AG04449 (cell line): ENCODE measurements around the gene UFSP1.

Experiments used
- CTCF ChIA-PET: fragments of 350-600 bp; formaldehyde crosslinking; extraction: SDS; loops from one replicate; lab custom pipeline; 2021; ENCODE audit warnings: antibody characterized with exemption; lab: Yijun Ruan, JAX
- POLR2A ChIA-PET: fragments of 400-600, 350-600 bp; formaldehyde crosslinking; extraction: SDS; loops from one replicate; lab custom pipeline; 2020; ENCODE audit warnings: antibody characterized with exemption, inconsistent platforms; lab: Yijun Ruan, JAX
- DNase-seq: peaks from one replicate; pipeline ENCODE4 v3.0.0-alpha.2; 2010; ENCODE audit warnings: low read depth, low spot score
- H3K4me3 ChIP-seq: 2 replicates; pipeline ENCODE4 v1.5.1; 2011; ENCODE audit warnings: low read depth, mild to moderate bottlenecking, control low read depth, low read length
- TF ChIP-seq, protein P1 (sequence below): IDR thresholded peaks from one replicate; pipeline ENCODE4 v1.5.1; 2011; ENCODE audit warnings: mild to moderate bottlenecking, moderate library complexity, low read length, control low read depth, inconsistent platforms; ENCODE audit not compliant: insufficient read depth; ENCODE audit errors: missing control alignments

The UFSP1 gene

GRCh38 chr7:100886936-100887515 is 2.5 kb downstream of the UFSP1 start:
- no peak overlapping the region for H3K4me3 ChIP-seq
- DNase-seq, result no peak
- POLR2A ChIA-PET, result interaction anchor here (1.4 to 4.3 kb wide), 2 partner anchors 9 to 12 kb away, joined by 3 to 40 read pairs; partner anchors contain the start of gene SRRT
- TF ChIP-seq, protein P1, sequence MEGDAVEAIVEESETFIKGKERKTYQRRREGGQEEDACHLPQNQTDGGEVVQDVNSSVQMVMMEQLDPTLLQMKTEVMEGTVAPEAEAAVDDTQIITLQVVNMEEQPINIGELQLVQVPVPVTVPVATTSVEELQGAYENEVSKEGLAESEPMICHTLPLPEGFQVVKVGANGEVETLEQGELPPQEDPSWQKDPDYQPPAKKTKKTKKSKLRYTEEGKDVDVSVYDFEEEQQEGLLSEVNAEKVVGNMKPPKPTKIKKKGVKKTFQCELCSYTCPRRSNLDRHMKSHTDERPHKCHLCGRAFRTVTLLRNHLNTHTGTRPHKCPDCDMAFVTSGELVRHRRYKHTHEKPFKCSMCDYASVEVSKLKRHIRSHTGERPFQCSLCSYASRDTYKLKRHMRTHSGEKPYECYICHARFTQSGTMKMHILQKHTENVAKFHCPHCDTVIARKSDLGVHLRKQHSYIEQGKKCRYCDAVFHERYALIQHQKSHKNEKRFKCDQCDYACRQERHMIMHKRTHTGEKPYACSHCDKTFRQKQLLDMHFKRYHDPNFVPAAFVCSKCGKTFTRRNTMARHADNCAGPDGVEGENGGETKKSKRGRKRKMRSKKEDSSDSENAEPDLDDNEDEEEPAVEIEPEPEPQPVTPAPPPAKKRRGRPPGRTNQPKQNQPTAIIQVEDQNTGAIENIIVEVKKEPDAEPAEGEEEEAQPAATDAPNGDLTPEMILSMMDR, result no peak
- CTCF ChIA-PET, result interaction anchor here (0.6 to 3.0 kb wide), 7 partner anchors 9 to 190 kb away, joined by 3 to 8 read pairs (median 4); partner anchors contain the start of genes EPO, POP7 and SRRT

GRCh38 chr7:100886142-100886935 is 3.2 kb downstream of the UFSP1 start:
- H3K4me3 ChIP-seq, result no peak overlapping the region
- no peak for DNase-seq
- TF ChIP-seq, protein P1, result no peak
- CTCF ChIA-PET, result interaction anchor here (0.6 to 3.0 kb wide), 8 partner anchors 8 to 191 kb away, joined by 3 to 8 read pairs (median 4); partner anchors contain the start of genes EPO, POP7 and SRRT
- POLR2A ChIA-PET, result interaction anchor here (1.2 to 4.3 kb wide), 3 partner anchors 9 to 300 kb away, joined by 3 to 40 read pairs (median 5); partner anchors contain the start of genes FBXO24, LRCH4 and SRRT

GRCh38 chr7:100885440-100886141 is 3.9 kb downstream of the UFSP1 start:
- TF ChIP-seq, protein P1, result no peak
- POLR2A ChIA-PET, result interaction anchor here (1.2 to 4.3 kb wide), 3 partner anchors 8 to 300 kb away, joined by 3 to 40 read pairs (median 5); partner anchors contain the start of genes FBXO24, LRCH4 and SRRT
- no peak for DNase-seq

GRCh38 chr7:100884736-100885439 is 4.6 kb downstream of the UFSP1 start:
- POLR2A ChIA-PET, result interaction anchor here (4.3 kb wide), 1 partner anchor 10 kb away, joined by 40 read pairs; the partner anchor contains the start of gene SRRT
- CTCF ChIA-PET, result no interaction called here
- TF ChIP-seq, protein P1, result no peak
- no peak overlapping the region for H3K4me3 ChIP-seq
- no peak for DNase-seq

More at GRCh38 chr7:100885440-100886141, 3.9 kb downstream of the UFSP1 start:
- no peak overlapping the region for H3K4me3 ChIP-seq
- CTCF ChIA-PET, result interaction anchor here (0.8 kb wide), 1 partner anchor 192 kb away, joined by 3 read pairs; no protein-coding TSS in a partner anchor

DNA sequence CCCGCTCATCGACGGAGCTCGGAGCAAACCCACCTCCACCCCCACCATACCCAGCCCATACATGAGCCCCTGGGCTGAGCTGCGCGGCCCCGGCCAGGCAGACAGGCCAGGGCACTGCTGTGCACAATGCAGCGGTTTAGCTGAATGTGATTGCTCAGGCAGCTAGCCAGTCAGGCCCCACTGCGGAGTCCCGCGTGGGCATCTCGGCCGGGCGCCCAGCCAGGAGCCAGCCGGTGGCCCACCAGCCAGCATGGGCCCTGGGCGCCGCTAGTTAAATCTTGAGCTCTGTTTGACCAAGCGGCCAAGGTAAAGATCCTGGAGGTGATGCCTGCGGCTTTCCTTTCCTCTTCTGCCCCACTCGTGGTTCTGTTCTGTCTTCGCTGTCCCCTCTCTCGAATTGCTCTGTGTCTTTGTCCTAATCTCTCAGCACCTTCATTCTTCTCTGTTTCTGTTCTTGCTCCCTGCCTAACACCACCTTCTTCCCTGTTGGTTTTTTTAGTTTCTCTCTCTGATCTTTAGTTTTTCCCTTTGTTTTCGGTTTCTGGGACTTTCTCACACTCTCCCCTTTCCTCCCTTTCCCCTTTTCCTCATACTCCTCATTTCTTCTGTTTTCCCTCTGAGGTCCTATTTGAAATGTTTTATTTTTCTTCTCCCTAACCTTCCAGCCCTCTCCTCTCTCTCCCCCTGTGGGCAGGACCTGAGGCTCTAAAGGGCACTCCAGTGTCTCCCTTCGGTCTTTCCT is 6.6 kb downstream of the UFSP1 start:
- ChIA-PET CTCF (interaction anchor here (1.0 kb wide), 1 partner anchor 12 kb away, joined by 3 read pairs; the partner anchor contains the start of gene ACHE), POLR2A (no interaction called here)
- H3K4me3 ChIP-seq, result no peak overlapping the region
- DNase-seq, result no peak
- TF ChIP-seq, protein P1, result no peak
